ENCODE measurements around the gene ECT2L. TPM values are rescaled to one million over a fixed set of nuclear protein-coding genes. Genes with fewer than 3 reads are reported as not detected.

Gene ECT2L
- total RNA-seq, 6 experiments from 2014 or later = not detected

DNA sequence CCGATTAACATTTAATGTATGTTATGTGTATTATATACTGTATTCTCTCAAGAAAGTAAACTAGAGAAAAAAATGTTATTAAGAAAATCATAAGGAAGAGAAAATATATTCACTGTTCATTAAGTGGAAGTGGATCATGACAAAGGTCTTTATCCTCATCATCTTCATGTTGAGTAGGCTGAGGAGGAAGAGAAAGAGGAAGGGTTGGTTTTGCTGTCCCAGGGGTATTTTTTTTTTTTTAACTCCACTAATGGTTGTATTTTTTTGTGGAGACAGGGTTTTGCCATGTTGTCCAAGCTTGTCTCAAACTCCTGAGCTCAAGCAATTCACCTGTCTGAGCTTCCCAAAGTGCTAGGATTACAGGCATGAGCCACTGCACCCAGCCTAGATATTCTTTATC is 11.0 kb downstream of the ECT2L start:
- no peak overlapping the region for H3K4me3 Mint-ChIP-seq
- DNase-seq = no peak
- TF ChIP-seq, protein P1, sequence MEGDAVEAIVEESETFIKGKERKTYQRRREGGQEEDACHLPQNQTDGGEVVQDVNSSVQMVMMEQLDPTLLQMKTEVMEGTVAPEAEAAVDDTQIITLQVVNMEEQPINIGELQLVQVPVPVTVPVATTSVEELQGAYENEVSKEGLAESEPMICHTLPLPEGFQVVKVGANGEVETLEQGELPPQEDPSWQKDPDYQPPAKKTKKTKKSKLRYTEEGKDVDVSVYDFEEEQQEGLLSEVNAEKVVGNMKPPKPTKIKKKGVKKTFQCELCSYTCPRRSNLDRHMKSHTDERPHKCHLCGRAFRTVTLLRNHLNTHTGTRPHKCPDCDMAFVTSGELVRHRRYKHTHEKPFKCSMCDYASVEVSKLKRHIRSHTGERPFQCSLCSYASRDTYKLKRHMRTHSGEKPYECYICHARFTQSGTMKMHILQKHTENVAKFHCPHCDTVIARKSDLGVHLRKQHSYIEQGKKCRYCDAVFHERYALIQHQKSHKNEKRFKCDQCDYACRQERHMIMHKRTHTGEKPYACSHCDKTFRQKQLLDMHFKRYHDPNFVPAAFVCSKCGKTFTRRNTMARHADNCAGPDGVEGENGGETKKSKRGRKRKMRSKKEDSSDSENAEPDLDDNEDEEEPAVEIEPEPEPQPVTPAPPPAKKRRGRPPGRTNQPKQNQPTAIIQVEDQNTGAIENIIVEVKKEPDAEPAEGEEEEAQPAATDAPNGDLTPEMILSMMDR (IDR thresholded peaks at IDR 0.05) = no peak
- H3K36me3 Mint-ChIP-seq (ENCODE audit: low read depth) = no peaks in the 10 kb centered on the region
- H3K4me1 Mint-ChIP-seq (ENCODE audit: low read depth) = no peaks in the 10 kb centered on the region; the same call in 1 of the 2 replicates
- H3K9me3 Mint-ChIP-seq = no peaks in the 10 kb centered on the region
- H3K27me3 Mint-ChIP-seq (ENCODE audit: insufficient read depth) = peaks cover 10% of the 10 kb centered on the region; the same call in 1 of the 2 replicates
- H3K27ac Mint-ChIP-seq = no peak overlapping the region

DNA sequence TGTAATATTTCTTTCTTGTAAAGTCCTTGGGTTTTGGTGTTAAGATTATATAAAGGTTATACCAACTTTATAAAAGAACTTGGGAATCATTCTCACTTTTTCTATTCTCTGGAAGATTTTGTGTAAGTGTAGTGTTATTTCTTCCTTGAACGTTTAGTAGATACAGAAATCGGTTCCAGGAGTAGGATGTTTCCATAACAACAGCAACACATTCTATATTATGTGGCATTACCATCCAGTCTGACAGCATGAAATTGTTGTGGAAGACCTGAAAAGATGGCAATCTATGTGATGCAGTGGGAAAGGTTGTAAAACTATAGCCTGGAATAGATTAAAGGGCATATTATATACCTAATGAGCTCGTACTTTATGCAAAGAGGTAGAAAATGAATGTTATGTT is 13.8 kb downstream of the ECT2L start:
- DNase-seq = no peak
- no peaks in the 10 kb centered on the region for H3K4me1 Mint-ChIP-seq (ENCODE audit: low read depth)
- no peaks in the 10 kb centered on the region for H3K9me3 Mint-ChIP-seq
- H3K4me3 Mint-ChIP-seq = no peak overlapping the region
- peaks cover 10% of the 10 kb centered on the region for H3K27me3 Mint-ChIP-seq (ENCODE audit: insufficient read depth)
- no peak overlapping the region for H3K27ac Mint-ChIP-seq
- no peaks in the 10 kb centered on the region for H3K36me3 Mint-ChIP-seq (ENCODE audit: low read depth)
- TF ChIP-seq, protein P1 (IDR thresholded peaks at IDR 0.05) = no peak

- TF ChIP-seq, protein P1 (IDR thresholded peaks at IDR 0.05) = no peak
- Mint-ChIP-seq H3K27ac (no peak overlapping the region), H3K4me1 (ENCODE audit: low read depth) (peaks cover 11% of the 10 kb centered on the region), H3K27me3 (ENCODE audit: insufficient read depth) (peaks cover 9% of the 10 kb centered on the region), H3K9me3 (no peaks in the 10 kb centered on the region), H3K36me3 (ENCODE audit: low read depth) (no peaks in the 10 kb centered on the region), H3K4me3 (no peak overlapping the region)
- no peak for DNase-seq
Measured at GRCh38 chr6:138811866-138812265, 16.0 kb downstream of the ECT2L start.

GRCh38 chr6:138814179-138814834 is 18.4 kb downstream of the ECT2L start:
- peaks cover 32% of the 10 kb centered on the region for H3K4me1 Mint-ChIP-seq (ENCODE audit: low read depth)
- H3K9me3 Mint-ChIP-seq = no peaks in the 10 kb centered on the region
- H3K27ac Mint-ChIP-seq = no peak overlapping the region

GRCh38 chr6:138815221-138815620 is 19.3 kb downstream of the ECT2L start:
- no peak overlapping the region for H3K27ac Mint-ChIP-seq
- H3K36me3 Mint-ChIP-seq (ENCODE audit: low read depth) = no peaks in the 10 kb centered on the region
- TF ChIP-seq, protein P1 (IDR thresholded peaks at IDR 0.05) = no peak
- no peaks in the 10 kb centered on the region for H3K9me3 Mint-ChIP-seq
- H3K27me3 Mint-ChIP-seq (ENCODE audit: insufficient read depth) = peaks cover 7% of the 10 kb centered on the region
- DNase-seq = no peak
- peaks cover 42% of the 10 kb centered on the region for H3K4me1 Mint-ChIP-seq (ENCODE audit: low read depth)
- no peak overlapping the region for H3K4me3 Mint-ChIP-seq

More at GRCh38 chr6:138814179-138814834, 18.4 kb downstream of the ECT2L start:
- Mint-ChIP-seq H3K4me3 (no peak overlapping the region), H3K36me3 (ENCODE audit: low read depth) (no peaks in the 10 kb centered on the region), H3K27me3 (ENCODE audit: insufficient read depth) (peaks cover 7% of the 10 kb centered on the region)
- TF ChIP-seq, protein P1 (IDR thresholded peaks at IDR 0.05) = no peak
- DNase-seq = no peak

All from HFFc6 (cell line).